GM12891 (cell line): ENCODE measurements around the gene TRPV4.

Experiments
- PAX5 ChIP-seq: IDR thresholded peaks from 2 replicates; pipeline ENCODE4 v1.6.1; 2011; ENCODE audit warnings: low read length, moderate library complexity, mild to moderate bottlenecking; ENCODE audit not compliant: insufficient read depth, severe bottlenecking
- POLR2A ChIP-seq: IDR thresholded peaks from 2 replicates; pipeline ENCODE4 v1.6.1; 2011; ENCODE audit warnings: low read depth, low read length, control low read depth
- POLR2AphosphoS5 ChIP-seq: IDR thresholded peaks from 2 replicates; pipeline ENCODE4 v1.6.1; 2011; ENCODE audit warnings: low read depth, low read length, control low read depth
- POU2F2 ChIP-seq: IDR thresholded peaks from 2 replicates; pipeline ENCODE4 v1.6.1; 2011; ENCODE audit warnings: low read depth, mild to moderate bottlenecking, control low read depth, low read length, moderate library complexity
- SPI1 ChIP-seq: IDR thresholded peaks from 2 replicates; pipeline ENCODE4 v1.6.1; 2011; ENCODE audit warnings: low read depth, low read length, control low read depth
- TAF1 ChIP-seq: IDR thresholded peaks from 2 replicates; pipeline ENCODE4 v1.6.1; 2011; ENCODE audit warnings: low read depth, low read length, control low read depth

DNA sequence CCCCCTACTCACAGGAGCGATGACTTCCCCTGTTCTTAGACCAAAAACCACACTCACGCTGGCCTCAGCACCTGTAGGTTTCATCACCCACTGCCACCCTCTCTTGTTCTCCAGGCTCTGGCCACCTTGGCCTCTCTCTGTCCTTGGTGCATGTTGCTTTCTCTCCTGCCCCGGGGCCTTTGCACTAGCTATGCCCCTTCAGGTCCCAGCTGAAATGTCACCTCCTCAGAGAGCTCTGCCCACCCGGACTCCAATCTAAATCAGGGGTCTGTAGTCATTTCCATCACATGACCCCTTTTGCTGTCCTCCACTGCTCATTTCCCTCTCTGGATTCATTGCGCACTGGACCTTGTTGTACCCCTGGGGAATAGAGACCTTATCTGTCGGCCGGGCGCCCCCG lies 8.2 kb upstream of the TRPV4 start:
- TF ChIP-seq POLR2A (no peak), POLR2AphosphoS5 (no peak), SPI1 (no peak), TAF1 (no peak), POU2F2 (no peak), PAX5 (no peak)
